DND-41 (cell line): ENCODE measurements around the gene CTRB2.

ENCODE experiments used
- ATAC-seq: fragments of 200-7000 bp; cut with Tn5 transposase; 3 replicates; pipeline ENCODE4 v1.9.1; 2021; ENCODE audit warnings: low read depth; ENCODE audit not compliant: insufficient read depth
- DNase-seq: peaks from one replicate; pipeline ENCODE4 v3.0.0-alpha.2; 2020
- H2AFZ ChIP-seq: 2 replicates; pipeline ENCODE4 v1.6.0; 2012; ENCODE audit warnings: low read depth, low read length
- H3K27ac ChIP-seq: 2 replicates; pipeline ENCODE4 v1.5.1; 2012; ENCODE audit warnings: low read length, inconsistent platforms
- H3K27me3 ChIP-seq: fragments of 200-600 bp; sonication (generic); 2 replicates; pipeline ENCODE4 v1.6.0; 2012; ENCODE audit warnings: low read length, mild to moderate bottlenecking, inconsistent platforms; ENCODE audit not compliant: insufficient read depth, poor library complexity
- H3K36me3 ChIP-seq: 2 replicates; pipeline ENCODE4 v1.5.1; 2012; ENCODE audit warnings: low read length, inconsistent platforms; ENCODE audit not compliant: insufficient read depth
- H3K4me1 ChIP-seq: 2 replicates; pipeline ENCODE4 v1.5.1; 2012; ENCODE audit warnings: mild to moderate bottlenecking, low read length; ENCODE audit not compliant: insufficient read depth
- H3K4me2 ChIP-seq: 2 replicates; pipeline ENCODE4 v1.6.0; 2012; ENCODE audit warnings: mild to moderate bottlenecking, moderate library complexity, low read length, inconsistent platforms; ENCODE audit not compliant: insufficient read depth
- H3K4me3 ChIP-seq, 2 experiments: fragments of 200-600 bp in 1 of 2; shearing (Covaris generic) in 1 of 2; 2 replicates each; pipeline ENCODE4 v1.5.1; 2012 to 2016; ENCODE audit warnings: inconsistent platforms in 2 of 2, low read length in 2 of 2, mild to moderate bottlenecking in 2 of 2, low read depth in 1 of 2, moderate library complexity in 1 of 2
- H3K79me2 ChIP-seq: 2 replicates; pipeline ENCODE4 v1.6.0; 2012; ENCODE audit warnings: low read length, inconsistent platforms; ENCODE audit not compliant: insufficient read depth
- H3K9ac ChIP-seq: 2 replicates; pipeline ENCODE4 v1.6.0; 2012; ENCODE audit warnings: low read depth, mild to moderate bottlenecking, inconsistent platforms, low read length, moderate library complexity
- H3K9me3 ChIP-seq: 2 replicates; pipeline ENCODE4 v1.5.1; 2012; ENCODE audit warnings: low read length, moderate library complexity, mild to moderate bottlenecking, inconsistent platforms; ENCODE audit not compliant: insufficient read depth, severe bottlenecking
- H4K20me1 ChIP-seq: 2 replicates; pipeline ENCODE4 v1.6.0; 2012; ENCODE audit warnings: low read length; ENCODE audit not compliant: insufficient read depth
- EZH2 ChIP-seq: IDR thresholded peaks from 3 replicates; pipeline ENCODE4 v1.6.1; 2012; ENCODE audit warnings: borderline replicate concordance, low read depth, mild to moderate bottlenecking, moderate library complexity, low read length, inconsistent platforms; ENCODE audit not compliant: severe bottlenecking
- TF ChIP-seq, protein P1 (sequence below): IDR thresholded peaks from 2 replicates; pipeline ENCODE4 v1.5.1; 2012; ENCODE audit warnings: borderline replicate concordance, low read length, moderate library complexity, mild to moderate bottlenecking; ENCODE audit not compliant: poor library complexity, severe bottlenecking; ENCODE audit errors: extremely low read depth

Gene CTRB2

GRCh38 chr16:75192606-75193264, 14.2 kb downstream of the CTRB2 start:
- no peaks in the 10 kb centered on the region for H3K9me3 ChIP-seq
- DNase-seq (no peak), ATAC-seq (no peak)
- H4K20me1 ChIP-seq: no peaks in the 10 kb centered on the region
- H2AFZ ChIP-seq: no peak overlapping the region
- H3K4me2 ChIP-seq: no peak overlapping the region
- H3K27me3 ChIP-seq: peaks cover 4% of the 10 kb centered on the region
- H3K4me3 ChIP-seq: no peak overlapping the region
- no peak overlapping the region for H3K9ac ChIP-seq
- no peaks in the 10 kb centered on the region for H3K36me3 ChIP-seq
- no peak overlapping the region for H3K27ac ChIP-seq
- TF ChIP-seq EZH2: no peak
- TF ChIP-seq, protein P1, sequence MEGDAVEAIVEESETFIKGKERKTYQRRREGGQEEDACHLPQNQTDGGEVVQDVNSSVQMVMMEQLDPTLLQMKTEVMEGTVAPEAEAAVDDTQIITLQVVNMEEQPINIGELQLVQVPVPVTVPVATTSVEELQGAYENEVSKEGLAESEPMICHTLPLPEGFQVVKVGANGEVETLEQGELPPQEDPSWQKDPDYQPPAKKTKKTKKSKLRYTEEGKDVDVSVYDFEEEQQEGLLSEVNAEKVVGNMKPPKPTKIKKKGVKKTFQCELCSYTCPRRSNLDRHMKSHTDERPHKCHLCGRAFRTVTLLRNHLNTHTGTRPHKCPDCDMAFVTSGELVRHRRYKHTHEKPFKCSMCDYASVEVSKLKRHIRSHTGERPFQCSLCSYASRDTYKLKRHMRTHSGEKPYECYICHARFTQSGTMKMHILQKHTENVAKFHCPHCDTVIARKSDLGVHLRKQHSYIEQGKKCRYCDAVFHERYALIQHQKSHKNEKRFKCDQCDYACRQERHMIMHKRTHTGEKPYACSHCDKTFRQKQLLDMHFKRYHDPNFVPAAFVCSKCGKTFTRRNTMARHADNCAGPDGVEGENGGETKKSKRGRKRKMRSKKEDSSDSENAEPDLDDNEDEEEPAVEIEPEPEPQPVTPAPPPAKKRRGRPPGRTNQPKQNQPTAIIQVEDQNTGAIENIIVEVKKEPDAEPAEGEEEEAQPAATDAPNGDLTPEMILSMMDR: no peak
- H3K79me2 ChIP-seq: no peaks in the 10 kb centered on the region
- no peaks in the 10 kb centered on the region for H3K4me1 ChIP-seq

DNA sequence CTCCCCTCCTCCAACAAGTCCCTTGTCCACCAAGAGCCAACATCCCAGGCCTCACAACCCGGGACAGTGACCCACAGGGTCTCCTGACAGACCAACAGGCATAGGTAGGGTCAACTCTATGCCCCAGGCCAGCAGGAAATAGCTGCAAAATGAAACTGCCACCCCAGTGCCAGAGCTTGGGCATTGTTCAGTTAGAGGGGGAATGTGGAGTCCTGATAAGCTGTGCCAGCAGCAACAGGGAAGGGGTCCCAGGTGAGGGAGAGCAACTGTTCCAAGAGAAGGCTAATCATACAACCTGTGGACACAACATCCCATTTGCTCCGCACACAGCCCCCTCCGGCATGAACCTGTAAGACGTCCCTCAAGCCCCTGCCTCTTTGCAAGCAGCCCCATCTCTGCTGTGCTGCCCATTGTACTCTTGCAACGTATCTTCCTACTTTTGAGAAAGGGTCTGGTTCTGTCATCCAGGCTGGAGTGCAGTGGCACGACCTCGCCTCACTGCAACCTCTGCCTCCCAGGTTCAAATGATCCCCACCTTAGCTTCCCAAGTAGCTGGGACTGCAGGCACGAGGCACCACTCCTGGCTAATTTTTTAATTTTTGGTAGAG, 17.2 kb downstream of the CTRB2 start:
- H3K27ac ChIP-seq: no peak overlapping the region
- H3K4me2 ChIP-seq: no peak overlapping the region
- no peak overlapping the region for H3K4me3 ChIP-seq
- no peak overlapping the region for H3K9ac ChIP-seq
- no peak for DNase-seq
- H3K79me2 ChIP-seq: no peaks in the 10 kb centered on the region
- peaks cover 4% of the 10 kb centered on the region for H3K27me3 ChIP-seq
- H2AFZ ChIP-seq: no peak overlapping the region
- TF ChIP-seq, protein P1: no peak
- no peaks in the 10 kb centered on the region for H3K4me1 ChIP-seq
- no peak for ATAC-seq
- no peaks in the 10 kb centered on the region for H3K36me3 ChIP-seq
- H3K9me3 ChIP-seq: no peaks in the 10 kb centered on the region
- no peaks in the 10 kb centered on the region for H4K20me1 ChIP-seq

GRCh38 chr16:75188832-75189477, 18.0 kb downstream of the CTRB2 start:
- ATAC-seq (no peak), DNase-seq (no peak)
- Histone ChIP-seq H3K9ac (no peak overlapping the region), H2AFZ (no peak overlapping the region), H4K20me1 (no peaks in the 10 kb centered on the region), H3K36me3 (no peaks in the 10 kb centered on the region), H3K4me3 (no peak overlapping the region), H3K79me2 (no peaks in the 10 kb centered on the region), H3K27me3 (peaks cover 4% of the 10 kb centered on the region), H3K27ac (no peak overlapping the region), H3K9me3 (no peaks in the 10 kb centered on the region), H3K4me2 (no peak overlapping the region), H3K4me1 (no peaks in the 10 kb centered on the region)
- TF ChIP-seq, protein P1: no peak
- no peak for TF ChIP-seq EZH2
